Testis (tissue), 3 donors: ENCODE results near the gene FCN3. TPM values are rescaled to one million over a fixed set of nuclear protein-coding genes. Genes with fewer than 3 reads are reported as not detected.
A peak's percentile ranks its signal among the peaks of the same experiment; 100 is the strongest.

Experiments
- DNase-seq: peaks from one replicate; pipeline ENCODE4 v3.0.0-alpha.2; 2019
- H3K27ac ChIP-seq, 2 donors: fragments of 200-600 bp; sonication (generic); one replicate each; pipeline ENCODE4 v1.5.1; 2019
- H3K27me3 ChIP-seq: fragments of 200-600 bp; sonication (generic); one replicate; pipeline ENCODE4 v1.5.1; 2019
- H3K36me3 ChIP-seq: fragments of 200-600 bp; sonication (generic); one replicate; pipeline ENCODE4 v1.5.1; 2017; ENCODE audit warnings: low read depth; ENCODE audit errors: missing control alignments
- H3K4me1 ChIP-seq: fragments of 200-600 bp; sonication (generic); one replicate; pipeline ENCODE4 v1.5.1; 2019
- H3K4me3 ChIP-seq, 2 donors: fragments of 200-600 bp; sonication (generic); one replicate each; pipeline ENCODE4 v1.5.1; 2017 to 2019
- H3K9me3 ChIP-seq: fragments of 200-600 bp; sonication (generic); one replicate; pipeline ENCODE4 v1.5.1; 2017
- POLR2A ChIP-seq: fragments of 450-650 bp; IDR thresholded peaks from one replicate; pipeline ENCODE4 v1.6.1; 2017; ENCODE audit warnings: antibody characterized with exemption, mild to moderate bottlenecking, moderate library complexity
- WGBS, 2 donors: methylation state at CpG; one replicate each; pipeline ENCODE4 v1.1.5; 2018; 5-methylcytosine and 5-hydroxymethylcytosine counted together
- intact Hi-C: fragments of 100-400 bp; cut with DNase I; formaldehyde crosslinking; loops from one replicate; pipeline ENCODE4 v1.15.1; 2023; ENCODE audit warnings: low total_unique reads
- polyA plus RNA-seq: library from polyadenylated mRNA; stranded (reverse); fragments of 350-450 nt; fragmentation: Illumina TruSeq; extraction: RNeasy Lipid Tissue Mini Kit (QIAGEN cat#74804); gene quantifications from one replicate; pipeline ENCODE4 v1.2.3, GENCODE V29; 2014; ENCODE audit warnings: low read depth, low replicate concordance; ENCODE audit not compliant: insufficient read depth
- total RNA-seq, 2 donors: library from RNA; depleted of rRNA; stranded (reverse); fragments of >200 nt; gene quantifications; one replicate each; pipeline ENCODE4 v1.2.3, GENCODE V29; 2016
- TF ChIP-seq, protein P1 (sequence below), 3 experiments: fragments of 450-650 bp in 2 of 3; fragments of 200-600 bp in 1 of 3; sonication (generic) in 1 of 3; IDR thresholded peaks; one replicate each; pipeline ENCODE4 v1.5.1; 2016 to 2019; ENCODE audit warnings: antibody characterized with exemption in 3 of 3, mild to moderate bottlenecking in 2 of 3, moderate library complexity in 1 of 3

Gene FCN3
- total and polyA plus RNA-seq, 3 donors from 2014 or later: 0.54 to 6.9 (median 3.6) TPM

GRCh38 chr1:27356277-27356618 is 18.4 kb downstream of the FCN3 start:
- no peaks in the 10 kb centered on the region for H3K36me3 ChIP-seq
- TF ChIP-seq, protein P1, sequence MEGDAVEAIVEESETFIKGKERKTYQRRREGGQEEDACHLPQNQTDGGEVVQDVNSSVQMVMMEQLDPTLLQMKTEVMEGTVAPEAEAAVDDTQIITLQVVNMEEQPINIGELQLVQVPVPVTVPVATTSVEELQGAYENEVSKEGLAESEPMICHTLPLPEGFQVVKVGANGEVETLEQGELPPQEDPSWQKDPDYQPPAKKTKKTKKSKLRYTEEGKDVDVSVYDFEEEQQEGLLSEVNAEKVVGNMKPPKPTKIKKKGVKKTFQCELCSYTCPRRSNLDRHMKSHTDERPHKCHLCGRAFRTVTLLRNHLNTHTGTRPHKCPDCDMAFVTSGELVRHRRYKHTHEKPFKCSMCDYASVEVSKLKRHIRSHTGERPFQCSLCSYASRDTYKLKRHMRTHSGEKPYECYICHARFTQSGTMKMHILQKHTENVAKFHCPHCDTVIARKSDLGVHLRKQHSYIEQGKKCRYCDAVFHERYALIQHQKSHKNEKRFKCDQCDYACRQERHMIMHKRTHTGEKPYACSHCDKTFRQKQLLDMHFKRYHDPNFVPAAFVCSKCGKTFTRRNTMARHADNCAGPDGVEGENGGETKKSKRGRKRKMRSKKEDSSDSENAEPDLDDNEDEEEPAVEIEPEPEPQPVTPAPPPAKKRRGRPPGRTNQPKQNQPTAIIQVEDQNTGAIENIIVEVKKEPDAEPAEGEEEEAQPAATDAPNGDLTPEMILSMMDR (IDR thresholded peaks at IDR 0.05): no peak
- TF ChIP-seq POLR2A: no peak

GRCh38 chr1:27355683-27356082 is 18.9 kb downstream of the FCN3 start:
- no peak for DNase-seq
- no peak overlapping the region for H3K27ac ChIP-seq
- no peaks in the 10 kb centered on the region for H3K9me3 ChIP-seq
- intact Hi-C loops: no loop called here
- no peak overlapping the region for H3K4me3 ChIP-seq
- H3K27me3 ChIP-seq: no peaks in the 10 kb centered on the region
- H3K36me3 ChIP-seq: no peaks in the 10 kb centered on the region
- TF ChIP-seq, protein P1 (IDR thresholded peaks at IDR 0.05): no peak
- TF ChIP-seq POLR2A: no peak
- 91% methylated on average over 5 of the region's 5 CpGs for WGBS, 2 donors
- no peaks in the 10 kb centered on the region for H3K4me1 ChIP-seq

More at GRCh38 chr1:27356277-27356618, 18.4 kb downstream of the FCN3 start:
- no peaks in the 10 kb centered on the region for H3K9me3 ChIP-seq
- peak overlapping the region in 1 of 2 donors; percentile 10 for H3K4me3 ChIP-seq
- WGBS, 2 donors: 70 to 87% methylated on average over 10 to 13 of the region's 13 CpGs
- intact Hi-C loops: no loop called here
- H3K27me3 ChIP-seq: no peaks in the 10 kb centered on the region
- H3K27ac ChIP-seq: no peak overlapping the region
- DNase-seq: no peak
- H3K4me1 ChIP-seq: no peaks in the 10 kb centered on the region

GRCh38 chr1:27353629-27354028 is 21.0 kb downstream of the FCN3 start:
- intact Hi-C loops: no loop called here
- WGBS, 2 donors: 93 to 97% methylated on average over 3 of the region's 3 CpGs
- H3K27me3 ChIP-seq: no peaks in the 10 kb centered on the region
- no peak overlapping the region for H3K27ac ChIP-seq
- H3K9me3 ChIP-seq: no peaks in the 10 kb centered on the region
- H3K4me1 ChIP-seq: peaks cover 8% of the 10 kb centered on the region
- TF ChIP-seq POLR2A: no peak
- TF ChIP-seq, protein P1 (IDR thresholded peaks at IDR 0.05): no peak
- DNase-seq: no peak
- H3K4me3 ChIP-seq: no peak overlapping the region
- H3K36me3 ChIP-seq: no peaks in the 10 kb centered on the region

DNA sequence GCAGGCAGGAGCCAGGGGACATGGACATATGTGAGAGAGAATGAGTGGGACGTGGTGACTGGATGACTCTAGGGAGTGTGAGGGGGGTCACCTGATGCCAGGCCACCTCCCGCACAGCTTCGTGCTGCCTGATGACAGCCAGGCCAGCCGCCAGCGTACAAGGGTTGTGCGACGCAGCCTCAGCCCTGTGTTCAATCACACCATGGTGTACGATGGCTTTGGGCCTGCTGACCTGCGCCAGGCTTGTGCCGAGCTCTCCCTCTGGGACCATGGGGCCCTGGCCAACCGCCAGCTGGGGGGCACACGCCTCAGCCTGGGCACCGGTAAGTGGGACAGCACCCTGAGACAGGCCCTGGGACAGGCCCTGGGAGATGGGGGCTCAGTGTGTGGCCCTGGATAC is 21.5 kb downstream of the FCN3 start:
- WGBS, 2 donors: 80 to 89% methylated on average over 1 to 13 of the region's 13 CpGs
- Histone ChIP-seq H3K27me3 (no peaks in the 10 kb centered on the region), H3K9me3 (no peaks in the 10 kb centered on the region), H3K27ac (no peak overlapping the region), H3K4me1 (peaks cover 8% of the 10 kb centered on the region), H3K4me3 (no peak overlapping the region), H3K36me3 (no peaks in the 10 kb centered on the region)
- TF ChIP-seq, protein P1 (IDR thresholded peaks at IDR 0.05): no peak
- no peak for TF ChIP-seq POLR2A
- no peak for DNase-seq
- intact Hi-C loops: no loop called here

DNA sequence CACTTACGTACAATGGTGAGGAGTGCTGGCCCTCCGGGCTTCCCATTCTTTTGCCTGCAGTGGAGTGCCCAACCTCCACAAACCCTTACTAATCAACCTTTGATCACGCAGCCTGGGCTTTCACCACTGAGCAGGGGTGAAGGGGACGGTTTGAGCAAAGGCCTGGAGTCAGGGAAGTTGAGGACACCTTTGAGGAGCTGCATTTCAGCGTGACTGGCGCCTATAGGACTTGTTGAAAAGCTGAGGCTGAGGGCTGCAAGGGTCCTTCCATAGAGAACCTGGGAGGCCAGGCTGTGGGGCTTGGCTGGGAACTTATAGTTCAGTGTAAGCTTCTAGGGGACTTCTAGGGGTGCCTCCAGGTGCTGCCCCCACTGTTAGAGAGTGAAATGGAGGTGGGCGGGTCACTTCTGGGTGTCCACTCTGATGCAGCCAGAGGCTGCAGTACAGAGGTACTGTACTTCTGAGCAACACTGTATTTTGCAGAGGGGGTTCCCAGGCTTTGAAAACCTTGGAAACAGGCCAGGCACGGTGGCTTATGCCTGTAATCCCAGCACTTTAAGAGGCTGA is 23.0 kb downstream of the FCN3 start:
- TF ChIP-seq, protein P1 (IDR thresholded peaks at IDR 0.05): no peak
- TF ChIP-seq POLR2A: no peak
- intact Hi-C loops: no loop called here
- WGBS, 2 donors: 20 to 45% methylated on average over 5 to 8 of the region's 8 CpGs

More for the DNA sequence above, 23.0 kb downstream of the FCN3 start:
- Histone ChIP-seq H3K4me1 (peaks cover 8% of the 10 kb centered on the region), H3K9me3 (no peaks in the 10 kb centered on the region), H3K27me3 (no peaks in the 10 kb centered on the region), H3K4me3 (peak overlapping the region in 1 of 2 donors; percentile 58), H3K27ac (no peak overlapping the region), H3K36me3 (no peaks in the 10 kb centered on the region)
- DNase-seq: no peak
